HFF-Myc (cell line): ENCODE measurements around the gene KCNIP1.

Experiments used
- DNase-seq: peaks from one replicate; pipeline ENCODE4 v3.0.0-alpha.2; 2011; ENCODE audit warnings: low read depth; ENCODE audit errors: extremely low read depth
- H3K4me3 ChIP-seq: replicated peaks from 2 replicates; pipeline ENCODE4 v1.5.1; 2011; ENCODE audit warnings: low read depth, mild to moderate bottlenecking, control low read depth, low read length
- TF ChIP-seq, protein P1 (sequence below): IDR thresholded peaks from 2 replicates; pipeline ENCODE4 v1.5.1; 2012; ENCODE audit warnings: mild to moderate bottlenecking, low read depth, low read length, control low read depth; ENCODE audit errors: missing control alignments

Gene KCNIP1

DNA sequence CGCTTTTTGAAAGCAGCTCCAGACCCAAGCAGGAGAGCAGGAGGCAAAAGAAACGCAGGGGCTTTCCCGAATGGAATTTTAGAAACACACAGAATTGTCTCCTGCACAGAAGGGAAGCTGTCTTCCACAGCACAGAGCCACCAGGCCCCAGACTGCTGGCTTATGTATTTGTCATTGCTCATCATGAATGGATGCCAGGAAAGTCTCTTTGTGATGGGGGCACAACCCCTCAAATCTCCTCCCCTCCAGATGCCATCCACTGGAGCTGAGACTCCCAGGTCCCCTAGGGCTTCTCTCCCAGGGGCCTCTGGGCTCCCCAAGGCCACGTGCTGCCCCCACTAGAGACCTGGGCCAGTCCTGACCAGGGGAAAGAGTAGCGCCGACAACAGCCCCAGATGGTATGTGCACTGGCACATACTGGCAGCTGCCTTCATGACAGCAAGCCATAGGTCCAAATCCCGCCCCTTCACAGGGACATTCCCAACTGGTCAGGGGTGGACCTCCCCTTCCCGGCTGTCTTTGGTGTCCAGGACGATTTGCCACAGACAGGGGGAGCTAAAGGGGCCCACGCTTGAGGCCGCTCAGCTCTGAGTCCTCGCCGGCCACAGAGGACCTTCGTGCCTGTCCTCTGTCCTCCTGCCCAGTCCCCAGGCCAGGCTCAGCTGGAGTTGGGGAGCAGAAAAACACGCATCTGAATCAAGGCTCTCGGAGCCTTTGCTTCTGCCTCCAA, 127.8 kb downstream of the KCNIP1 start:
- DNase-seq, result no peak
- TF ChIP-seq, protein P1, sequence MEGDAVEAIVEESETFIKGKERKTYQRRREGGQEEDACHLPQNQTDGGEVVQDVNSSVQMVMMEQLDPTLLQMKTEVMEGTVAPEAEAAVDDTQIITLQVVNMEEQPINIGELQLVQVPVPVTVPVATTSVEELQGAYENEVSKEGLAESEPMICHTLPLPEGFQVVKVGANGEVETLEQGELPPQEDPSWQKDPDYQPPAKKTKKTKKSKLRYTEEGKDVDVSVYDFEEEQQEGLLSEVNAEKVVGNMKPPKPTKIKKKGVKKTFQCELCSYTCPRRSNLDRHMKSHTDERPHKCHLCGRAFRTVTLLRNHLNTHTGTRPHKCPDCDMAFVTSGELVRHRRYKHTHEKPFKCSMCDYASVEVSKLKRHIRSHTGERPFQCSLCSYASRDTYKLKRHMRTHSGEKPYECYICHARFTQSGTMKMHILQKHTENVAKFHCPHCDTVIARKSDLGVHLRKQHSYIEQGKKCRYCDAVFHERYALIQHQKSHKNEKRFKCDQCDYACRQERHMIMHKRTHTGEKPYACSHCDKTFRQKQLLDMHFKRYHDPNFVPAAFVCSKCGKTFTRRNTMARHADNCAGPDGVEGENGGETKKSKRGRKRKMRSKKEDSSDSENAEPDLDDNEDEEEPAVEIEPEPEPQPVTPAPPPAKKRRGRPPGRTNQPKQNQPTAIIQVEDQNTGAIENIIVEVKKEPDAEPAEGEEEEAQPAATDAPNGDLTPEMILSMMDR, result peak; percentile 15

DNA sequence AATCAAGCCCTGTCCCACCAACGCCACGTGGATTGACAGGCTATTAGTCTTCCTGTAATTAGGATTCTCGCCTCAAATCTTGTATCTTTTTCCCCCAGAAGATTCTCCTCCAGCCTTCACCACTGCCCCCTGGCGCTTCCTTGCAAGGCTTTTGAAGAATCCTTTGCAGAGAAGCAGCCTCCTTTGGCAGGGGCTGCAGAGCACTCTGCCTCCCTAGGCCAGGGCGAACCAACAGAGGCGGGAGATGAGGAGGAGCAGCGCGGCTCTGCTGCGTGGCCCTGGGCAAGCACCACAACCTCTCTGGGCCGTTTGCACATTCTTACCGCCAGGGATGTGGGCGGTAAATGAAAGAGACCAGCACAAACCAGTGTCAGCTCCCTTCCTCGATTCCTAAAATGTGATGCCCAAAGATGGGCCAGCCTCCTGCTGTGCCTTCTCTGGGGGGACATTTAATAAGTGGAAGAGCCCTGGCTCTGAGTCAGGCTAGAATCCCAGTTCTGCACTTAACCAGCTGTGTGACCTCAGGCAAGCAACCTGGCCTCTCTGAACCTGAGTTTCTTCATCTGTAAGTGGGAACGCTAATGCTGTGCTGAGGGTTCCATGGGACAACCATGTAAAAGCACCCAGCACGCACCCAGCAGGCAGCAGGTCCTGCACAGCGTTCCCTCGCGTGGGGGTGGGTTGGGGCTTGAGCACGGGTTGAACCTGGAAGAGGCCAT, 128.6 kb downstream of the KCNIP1 start:
- TF ChIP-seq, protein P1, result no peak
- H3K4me3 ChIP-seq, result no peak overlapping the region
- no peak for DNase-seq

More for the DNA sequence above, 127.8 kb downstream of the KCNIP1 start:
- H3K4me3 ChIP-seq, result no peak overlapping the region

DNA sequence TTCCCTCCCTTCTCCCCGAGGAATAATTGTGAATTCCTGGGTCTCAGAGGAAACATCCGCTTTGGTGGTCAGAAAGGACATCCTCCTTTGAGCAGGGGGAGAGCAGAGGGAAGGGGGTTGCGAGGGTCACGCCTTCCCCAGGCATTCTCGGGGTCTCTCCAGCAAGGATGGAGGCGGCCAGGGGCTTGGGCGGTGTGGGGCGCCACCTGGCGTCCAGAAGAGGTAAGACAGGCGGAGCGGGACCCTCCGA, 129.1 kb downstream of the KCNIP1 start:
- DNase-seq, result no peak
- H3K4me3 ChIP-seq, result peak overlapping the region; percentile 20; the same call in 1 of the 2 replicates
- TF ChIP-seq, protein P1, result peak; percentile 96

DNA sequence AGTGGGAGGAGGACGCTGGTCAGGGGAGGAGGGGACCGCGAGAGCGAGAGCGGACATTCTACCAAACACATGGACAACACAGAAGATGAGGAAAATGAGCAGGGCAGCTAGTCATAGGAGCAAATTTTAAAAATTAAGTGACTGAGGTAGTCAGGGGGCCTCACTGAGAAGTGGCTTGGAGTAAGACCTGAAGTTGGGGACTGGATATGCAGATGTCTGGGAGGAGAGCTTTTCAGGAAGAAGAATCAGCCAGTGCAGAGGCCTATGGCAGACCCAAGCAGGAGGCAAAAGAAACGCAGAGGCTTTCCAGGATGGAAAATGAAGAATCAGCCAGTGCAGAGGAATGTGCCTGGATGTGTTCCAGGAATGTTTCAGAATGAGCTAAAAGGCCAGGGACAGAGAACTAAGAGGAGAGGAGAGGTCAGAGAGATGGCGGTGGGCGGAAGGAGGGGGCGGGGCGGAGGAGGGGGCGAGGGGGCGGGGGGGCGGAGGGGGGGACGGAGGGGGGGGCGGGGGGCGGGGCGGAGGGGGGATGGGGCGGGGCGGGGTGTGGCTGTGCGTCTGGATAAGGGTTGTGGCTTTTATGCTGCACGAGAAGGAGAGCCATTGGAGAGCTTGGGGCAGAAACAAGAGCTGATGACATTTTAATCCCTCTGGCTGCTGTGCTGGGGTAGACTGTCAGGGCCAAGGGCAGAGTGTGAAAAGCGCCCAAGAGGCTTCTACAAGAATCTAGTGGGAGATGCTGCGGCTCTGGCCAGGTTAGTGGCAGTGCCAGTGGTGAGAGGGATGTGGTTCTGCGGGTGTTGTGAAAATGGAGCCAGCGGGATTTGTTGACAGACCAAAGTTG, 129.6 kb downstream of the KCNIP1 start:
- DNase-seq, result peak; percentile 71
- H3K4me3 ChIP-seq, result peak overlapping the region; percentile 20
- TF ChIP-seq, protein P1, result no peak

DNA sequence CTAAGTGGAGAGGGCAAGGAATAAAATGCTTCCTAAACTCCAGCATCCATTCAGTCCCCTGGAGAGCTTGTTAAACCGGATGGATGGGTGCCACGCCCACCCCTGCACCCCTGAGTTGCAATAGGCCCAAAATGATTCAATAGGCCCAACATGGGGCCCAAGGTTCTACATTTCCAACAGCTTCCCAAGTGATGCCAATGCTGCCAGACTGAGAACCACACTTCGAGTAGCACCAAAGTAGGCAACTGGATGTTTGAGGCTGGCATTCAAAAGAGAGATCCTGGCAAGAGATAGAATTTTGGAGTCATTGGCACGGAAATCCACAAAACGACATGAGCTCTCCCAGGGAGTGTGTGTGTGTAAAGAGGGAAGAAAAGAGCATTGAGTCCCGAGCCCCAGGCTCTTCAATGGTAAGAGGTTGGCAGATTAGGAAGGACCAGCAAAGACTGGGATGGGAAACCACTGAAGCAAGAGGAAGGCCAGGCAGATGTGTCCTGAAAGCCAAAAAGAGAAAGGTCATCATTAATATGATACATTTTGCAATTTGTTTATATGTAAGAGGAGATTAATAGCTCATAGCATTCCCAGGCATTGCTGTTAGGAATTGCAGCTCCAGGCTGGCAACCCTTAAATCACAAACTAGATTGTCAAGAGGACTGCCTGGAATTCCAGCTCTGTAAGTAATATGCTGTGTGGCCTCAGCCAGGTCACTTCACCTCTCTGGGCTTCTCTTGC, 130.6 kb downstream of the KCNIP1 start:
- TF ChIP-seq, protein P1, result no peak
- no peak for DNase-seq
- no peak overlapping the region for H3K4me3 ChIP-seq

DNA sequence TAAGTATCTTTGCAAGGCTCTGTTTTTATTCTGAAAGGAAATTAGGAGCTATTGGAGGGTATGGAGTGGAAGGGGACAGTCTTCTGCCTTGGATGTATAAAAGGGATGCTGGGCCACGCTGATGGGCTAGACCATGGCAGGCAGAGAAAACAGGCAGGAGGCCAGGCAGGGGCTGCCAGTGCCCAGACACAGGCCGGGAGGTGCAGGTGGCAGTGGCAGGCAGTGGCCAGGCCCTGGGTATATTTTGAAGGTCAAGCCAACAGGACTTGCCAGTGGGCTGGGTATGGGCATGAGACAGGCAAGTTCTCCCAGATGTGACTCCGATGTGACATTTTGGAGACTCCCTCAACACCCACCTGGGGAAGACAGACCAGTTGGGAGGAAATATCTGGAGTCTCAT, 131.9 kb downstream of the KCNIP1 start:
- no peak overlapping the region for H3K4me3 ChIP-seq
- TF ChIP-seq, protein P1, result no peak

More for the DNA sequence above, 131.9 kb downstream of the KCNIP1 start:
- DNase-seq, result no peak
